Heart left ventricle (tissue), 16 donors: Measurements from ENCODE around the gene FAM76B. TPM values are rescaled to one million over a fixed set of nuclear protein-coding genes. Genes with fewer than 3 reads are reported as not detected.

ENCODE experiments used
- ATAC-seq, 4 donors: fragments of 200-7000 bp; cut with Tn5 transposase; one replicate each; pipeline ENCODE4 v1.9.1; 2020 to 2022; ENCODE audit warnings: moderate library complexity in 4 of 4, mild to moderate bottlenecking in 3 of 4, moderate number of reproducible peaks in 1 of 4
- DNase-seq, 5 donors: peaks; one replicate each; pipeline ENCODE4 v3.0.0-alpha.2; 2020
- H3K27ac ChIP-seq, 12 donors: fragments of 200-600 bp; sonication (generic) in 4 of 12; one replicate each; pipeline versions ENCODE4 v1.5.0 to v1.8.0; 2016 to 2022; ENCODE audit warnings: mild to moderate bottlenecking in 2 of 12
- H3K27me3 ChIP-seq, 9 donors: fragments of 200-600 bp; sonication (generic) in 2 of 9; one replicate each; pipeline versions ENCODE4 v1.5.1 to v1.8.0; 2016 to 2022; ENCODE audit warnings: mild to moderate bottlenecking in 3 of 9
- H3K36me3 ChIP-seq, 9 donors: fragments of 200-600 bp; sonication (generic) in 2 of 9; one replicate each; pipeline versions ENCODE4 v1.5.0 to v1.8.0; 2018 to 2022; ENCODE audit warnings: mild to moderate bottlenecking in 2 of 9
- H3K4me1 ChIP-seq, 12 donors: fragments of 200-600 bp; sonication (generic) in 4 of 12; one replicate each; pipeline versions ENCODE4 v1.5.0 to v1.8.0; 2016 to 2022; ENCODE audit warnings: mild to moderate bottlenecking in 3 of 12
- H3K4me3 ChIP-seq, 12 donors: fragments of 200-600 bp; sonication (generic) in 4 of 12; one replicate each; pipeline versions ENCODE4 v1.5.0 to v1.8.0; 2017 to 2022; ENCODE audit warnings: mild to moderate bottlenecking in 9 of 12, moderate library complexity in 4 of 12
- H3K9me3 ChIP-seq, 12 donors: fragments of 200-600 bp; sonication (generic) in 4 of 12; one replicate each; pipeline versions ENCODE4 v1.5.0 to v1.8.0; 2016 to 2022; ENCODE audit warnings: mild to moderate bottlenecking in 1 of 12
- CTCF ChIP-seq, 12 donors: fragments of 200-600 bp; sonication (generic) in 4 of 12; IDR thresholded peaks; one replicate each; pipeline versions ENCODE4 v1.5.0 to v1.8.0; 2018 to 2022; ENCODE audit warnings: antibody characterized with exemption in 12 of 12, mild to moderate bottlenecking in 5 of 12
- POLR2A ChIP-seq, 2 donors: fragments of 450-650 bp; IDR thresholded peaks; one replicate each; pipeline ENCODE4 v1.6.1; 2017; ENCODE audit warnings: antibody characterized with exemption in 2 of 2, mild to moderate bottlenecking in 2 of 2, moderate library complexity in 2 of 2
- WGBS, 4 donors: extraction: QIAGEN DNeasy Blood & Tissue Kit in 2 of 4; methylation state at CpG; one replicate each; pipeline versions ENCODE4 v1.1.5 to v1.1.7; 2013 to 2018; 5-methylcytosine and 5-hydroxymethylcytosine counted together
- intact Hi-C, 10 donors: fragments of 100-400 bp; cut with DNase I; formaldehyde crosslinking; loops; one replicate each; pipeline versions ENCODE4 v1.11.1 to v1.14.2; 2022
- polyA plus RNA-seq, 2 donors: library from polyadenylated mRNA; stranded (reverse); fragments of 200-250 nt; gene quantifications; one replicate each; pipeline ENCODE4 v1.2.3, GENCODE V29; 2013
- total RNA-seq, 9 donors: library from RNA; depleted of rRNA in 2 of 9; stranded (reverse); fragments of >200 nt in 2 of 9; fragmentation: NEBNext Ultra II Directional in 3 of 9; extraction: Animal tissue kit (Norgen Biotek cat#: 25700) in 3 of 9; gene quantifications; one replicate each; pipeline versions ENCODE4 v1.1.0 to v1.2.4, GENCODE V29; 2016 to 2023
- donor health status: ischemic (EF 13 %, LVEDD 7.1; RV severe dilation, severe dysfunction).
- donor health status: healthy with polysubstance abuse.
- donor health status: DM: no; HTN: yes; CAD: no.
- donor health status: DM: no; HTN: no; CAD: no.
- donor health status: ischemic (EF 25% LVEDD 6.9; RV normal size, moderate dysfunction).
- donor health status: ischemic (EF 25% LVEDD 5.7; RV mildly dilated, moderate dysfunction).
- donor health status: healthy.
- donor health status: DM: yes; HTN: yes; CAD: no.
- donor health status: ischemic (EF 35%, LVEDD 5.7; RV mildly dilated, moderate dysfunction).
- donor health status: nonischemic (EF 11% LVEDD 7.7; RV severe dilation, severe dysfunction).
- donor health status: DM: yes; HTN: yes; CAD: no.
- donor health status: PGD.
- donor health status: ischemic (EF 29% LVEDD 5.4; RV normal size, mild dysfunction).
- donor health status: nonischemic (EF 23%, LVEDD 6.1; RV moderate dilation, normal function).

The FAM76B gene
- total and polyA plus RNA-seq, 11 donors: 4.6 to 13.2 (median 5.8) TPM

DNA sequence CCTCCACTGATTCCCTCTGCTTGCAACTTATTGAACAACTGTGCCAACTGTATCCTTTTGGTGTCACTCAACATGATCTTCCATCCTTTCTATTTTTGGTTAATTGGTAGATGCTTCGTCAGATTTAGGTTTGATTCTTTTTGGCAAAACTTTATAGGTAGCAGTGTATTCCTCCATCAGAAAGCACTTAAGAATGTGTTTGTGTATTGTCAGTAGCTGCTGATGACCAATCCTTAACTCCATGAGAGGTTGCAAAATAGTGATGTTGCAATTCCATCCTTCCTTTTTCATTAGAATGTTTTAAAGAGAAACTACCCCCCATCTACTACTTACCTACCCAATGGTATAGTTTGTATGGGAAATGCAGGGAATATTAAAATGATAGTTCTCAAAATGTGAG lies 22.1 kb downstream of the FAM76B start:
- ATAC-seq (peak in 1 of 4 donors; percentile 29), DNase-seq (no peak)
- H3K36me3 ChIP-seq: peaks cover 0 to 52% (median 27%) of the 10 kb centered on the region in 9 donors
- H3K27me3 ChIP-seq: no peaks in the 10 kb centered on the region
- peaks cover 0 to 16% (median 0%) of the 10 kb centered on the region in 12 donors for H3K4me1 ChIP-seq
- H3K27ac ChIP-seq: no peak overlapping the region
- no peak overlapping the region for H3K4me3 ChIP-seq
- H3K9me3 ChIP-seq: no peaks in the 10 kb centered on the region
- intact Hi-C loops: loop anchor here in 8 of 10 donors (5.0 to 10.0 kb wide), 10 partner anchors 63 to 1143 kb away; partner anchors contain the start of genes SRSF8 (in 3 of the 8), CWC15 (in 1 of the 8), ENDOD1 (in 1 of the 8) and KDM4D (in 1 of the 8)
- TF ChIP-seq CTCF (IDR thresholded peaks at IDR 0.05) (no peak), POLR2A (IDR thresholded peaks at IDR 0.05) (no peak)
- 78 to 91% (median 81%) methylated on average over 1 of the region's 1 CpG for WGBS, 4 donors

DNA sequence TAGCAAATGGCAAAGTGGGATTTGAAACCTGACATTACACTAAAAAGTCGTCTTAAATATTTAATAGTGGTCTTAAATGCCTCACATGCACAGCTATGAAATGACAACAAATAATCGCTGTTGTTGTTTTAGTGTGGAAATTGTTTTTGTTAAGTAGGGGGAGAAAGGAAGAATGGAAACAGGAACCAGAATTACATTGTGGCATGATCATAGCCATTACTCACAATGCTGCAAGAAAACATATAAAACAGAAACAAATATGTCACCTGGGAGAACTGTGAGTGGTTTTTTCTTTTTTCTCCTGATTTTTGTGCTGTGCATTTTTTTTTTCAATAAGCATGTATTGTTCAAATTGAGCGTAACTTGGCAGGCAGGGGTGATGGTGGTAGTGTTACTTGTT lies 22.9 kb downstream of the FAM76B start:
- intact Hi-C loops: loop anchor here in 8 of 10 donors (5.0 to 10.0 kb wide), 10 partner anchors 62 to 1142 kb away; partner anchors contain the start of genes SRSF8 (in 3 of the 8), CWC15 (in 1 of the 8), ENDOD1 (in 1 of the 8) and KDM4D (in 1 of the 8)
- Histone ChIP-seq H3K36me3 (peaks cover 0 to 44% (median 19%) of the 10 kb centered on the region in 9 donors), H3K27me3 (no peaks in the 10 kb centered on the region), H3K4me3 (no peak overlapping the region), H3K9me3 (no peaks in the 10 kb centered on the region), H3K27ac (no peak overlapping the region), H3K4me1 (peaks cover 0 to 16% (median 0%) of the 10 kb centered on the region in 12 donors)
- DNase-seq (no peak), ATAC-seq (no peak)
- WGBS, 4 donors: 87 to 92% (median 88%) methylated on average over 3 of the region's 3 CpGs
- TF ChIP-seq POLR2A (IDR thresholded peaks at IDR 0.05) (no peak), CTCF (IDR thresholded peaks at IDR 0.05) (no peak)

DNA sequence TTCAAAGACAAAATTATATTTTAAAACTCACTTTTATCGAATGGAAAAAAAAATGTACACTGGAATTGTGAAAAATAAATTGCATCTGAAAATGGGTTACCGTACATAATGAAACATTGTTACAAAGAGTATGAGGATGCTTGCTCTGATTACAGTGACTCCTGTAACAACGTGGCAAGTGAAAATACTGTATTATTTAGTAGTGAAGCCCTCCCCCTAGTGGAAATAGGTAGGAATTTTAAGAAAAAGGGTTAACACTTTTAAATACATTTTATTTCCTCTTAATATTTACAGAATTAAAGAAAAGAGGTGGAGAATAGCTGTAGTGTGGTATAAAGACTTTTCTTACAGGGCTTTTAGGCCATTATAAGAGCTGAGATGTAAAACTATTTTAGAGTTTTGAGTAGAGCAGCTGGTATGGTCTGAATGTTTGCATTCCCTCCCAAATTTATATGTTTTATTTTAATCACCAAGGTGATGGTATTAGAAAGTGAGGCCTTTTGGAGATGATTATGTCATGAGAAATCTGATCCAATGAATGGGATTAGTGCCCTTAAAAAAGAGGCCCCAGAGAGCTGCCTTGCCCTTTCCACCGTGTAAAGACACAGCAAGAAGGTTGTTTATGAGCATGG lies 25.2 kb downstream of the FAM76B start:
- Histone ChIP-seq H3K4me1 (peaks cover 0 to 16% (median 0%) of the 10 kb centered on the region in 12 donors), H3K27me3 (no peaks in the 10 kb centered on the region), H3K9me3 (no peaks in the 10 kb centered on the region), H3K27ac (no peak overlapping the region), H3K4me3 (no peak overlapping the region), H3K36me3 (peaks cover 0 to 20% (median 0%) of the 10 kb centered on the region in 9 donors)
- no peak for DNase-seq
- 19 to 25% (median 21%) methylated on average over 4 of the region's 4 CpGs for WGBS, 4 donors
- TF ChIP-seq CTCF (IDR thresholded peaks at IDR 0.05) (peak; percentile 56 to 85 (median 71)), POLR2A (IDR thresholded peaks at IDR 0.05) (no peak)
- intact Hi-C loops: loop anchor here (1.0 to 10.0 kb wide), 15 partner anchors 60 to 1140 kb away; partner anchors contain the start of genes SRSF8 (in 3 of the 10), CWC15 (in 1 of the 10), ENDOD1 (in 1 of the 10) and KDM4D (in 1 of the 10)
- peak in 3 of 4 donors; percentile 61 to 69 (median 62) for ATAC-seq

GRCh38 chr11:95762534-95762933 lies 27.0 kb downstream of the FAM76B start:
- TF ChIP-seq CTCF (IDR thresholded peaks at IDR 0.05): no peak
- TF ChIP-seq POLR2A (IDR thresholded peaks at IDR 0.05): no peak
- Histone ChIP-seq H3K9me3 (no peaks in the 10 kb centered on the region), H3K27ac (no peak overlapping the region), H3K36me3 (peaks cover 0 to 2% (median 0%) of the 10 kb centered on the region in 9 donors), H3K4me1 (peaks cover 0 to 9% (median 0%) of the 10 kb centered on the region in 12 donors), H3K27me3 (no peaks in the 10 kb centered on the region), H3K4me3 (no peak overlapping the region)
- WGBS, 4 donors: 89 to 94% (median 92%) methylated on average over 3 of the region's 3 CpGs
- ATAC-seq: no peak
- intact Hi-C loops: loop anchor here in 6 of 10 donors (5.0 to 10.0 kb wide), 10 partner anchors 58 to 1138 kb away; partner anchors contain the start of genes SRSF8 (in 3 of the 6), CWC15 (in 1 of the 6), ENDOD1 (in 1 of the 6) and KDM4D (in 1 of the 6)
- DNase-seq: no peak
